GM12874 (cell line): ENCODE data around the gene CELSR2.

Source experiments
- TF ChIP-seq, protein P1 (sequence below): IDR thresholded peaks from 2 replicates; pipeline ENCODE4 v1.5.1; 2011; ENCODE audit warnings: low read depth, mild to moderate bottlenecking, control low read depth, low read length, moderate library complexity; ENCODE audit not compliant: insufficient read depth

The CELSR2 gene

GRCh38 chr1:109295712-109296415, 46.5 kb downstream of the CELSR2 start:
- TF ChIP-seq, protein P1, sequence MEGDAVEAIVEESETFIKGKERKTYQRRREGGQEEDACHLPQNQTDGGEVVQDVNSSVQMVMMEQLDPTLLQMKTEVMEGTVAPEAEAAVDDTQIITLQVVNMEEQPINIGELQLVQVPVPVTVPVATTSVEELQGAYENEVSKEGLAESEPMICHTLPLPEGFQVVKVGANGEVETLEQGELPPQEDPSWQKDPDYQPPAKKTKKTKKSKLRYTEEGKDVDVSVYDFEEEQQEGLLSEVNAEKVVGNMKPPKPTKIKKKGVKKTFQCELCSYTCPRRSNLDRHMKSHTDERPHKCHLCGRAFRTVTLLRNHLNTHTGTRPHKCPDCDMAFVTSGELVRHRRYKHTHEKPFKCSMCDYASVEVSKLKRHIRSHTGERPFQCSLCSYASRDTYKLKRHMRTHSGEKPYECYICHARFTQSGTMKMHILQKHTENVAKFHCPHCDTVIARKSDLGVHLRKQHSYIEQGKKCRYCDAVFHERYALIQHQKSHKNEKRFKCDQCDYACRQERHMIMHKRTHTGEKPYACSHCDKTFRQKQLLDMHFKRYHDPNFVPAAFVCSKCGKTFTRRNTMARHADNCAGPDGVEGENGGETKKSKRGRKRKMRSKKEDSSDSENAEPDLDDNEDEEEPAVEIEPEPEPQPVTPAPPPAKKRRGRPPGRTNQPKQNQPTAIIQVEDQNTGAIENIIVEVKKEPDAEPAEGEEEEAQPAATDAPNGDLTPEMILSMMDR: no peak

GRCh38 chr1:109296782-109297181, 47.4 kb downstream of the CELSR2 start:
- TF ChIP-seq, protein P1: no peak

GRCh38 chr1:109298666-109299557, 49.6 kb downstream of the CELSR2 start:
- TF ChIP-seq, protein P1: no peak

GRCh38 chr1:109299558-109300343, 50.4 kb downstream of the CELSR2 start:
- TF ChIP-seq, protein P1: no peak

- TF ChIP-seq, protein P1: no peak
Observed at GRCh38 chr1:109300650-109301151, 51.4 kb downstream of the CELSR2 start.

DNA sequence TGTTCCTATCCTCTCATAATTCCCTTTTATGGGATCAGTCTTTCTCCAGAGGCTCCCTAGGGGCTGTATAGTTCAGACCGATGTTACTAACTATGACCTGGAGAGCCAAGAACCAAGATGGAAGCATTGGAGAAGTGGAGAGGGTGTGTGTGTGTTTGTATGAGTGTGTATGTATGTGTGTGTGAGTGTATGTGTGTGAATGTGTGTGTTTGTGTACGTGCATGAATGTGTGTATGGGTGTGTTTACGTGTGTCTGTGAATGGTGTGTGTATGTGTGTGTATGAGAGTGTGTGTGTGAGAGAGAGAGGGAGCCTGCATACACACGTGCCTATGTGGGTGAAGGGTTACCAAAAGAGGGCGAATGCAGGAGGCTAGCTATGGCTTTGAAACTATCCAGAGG, 52.5 kb downstream of the CELSR2 start:
- TF ChIP-seq, protein P1: no peak
